HUES6 (cell line): ENCODE measurements around the gene B4GALNT1.
"Not testable (repeated sequence)": the region's sequence is repeated elsewhere in the genome, so short reads cannot be mapped to it uniquely, and the experiment has no call there.

Experiments used
- H3K27ac ChIP-seq: 2 replicates; pipeline ENCODE4 v1.7.0; 2013; ENCODE audit warnings: low read depth, mild to moderate bottlenecking, low read length, inconsistent platforms
- H3K27me3 ChIP-seq: 2 replicates; pipeline ENCODE4 v1.6.1; 2013; ENCODE audit warnings: low read length; ENCODE audit not compliant: control insufficient read depth, insufficient read depth
- H3K36me3 ChIP-seq: 2 replicates; pipeline ENCODE4 v1.6.1; 2013; ENCODE audit warnings: low read length; ENCODE audit not compliant: control insufficient read depth, insufficient read depth
- H3K4me1 ChIP-seq: 2 replicates; pipeline ENCODE4 v1.6.1; 2013; ENCODE audit warnings: low read length; ENCODE audit not compliant: control insufficient read depth, insufficient read depth
- H3K4me3 ChIP-seq: 2 replicates; pipeline ENCODE4 v1.5.1; 2013; ENCODE audit warnings: low read depth, low read length
- H3K9ac ChIP-seq: one replicate; pipeline ENCODE4 v1.6.1; 2013; ENCODE audit warnings: mild to moderate bottlenecking, low read length
- H3K9me3 ChIP-seq: 2 replicates; pipeline ENCODE4 v1.6.1; 2013; ENCODE audit warnings: low read depth, low read length; ENCODE audit not compliant: control insufficient read depth, insufficient read depth

The B4GALNT1 gene

GRCh38 chr12:57657744-57658143, 24.7 kb upstream of the B4GALNT1 start:
- Histone ChIP-seq H3K4me1 (no peaks in the 10 kb centered on the region), H3K9me3 (peaks cover 54% of the 10 kb centered on the region), H3K27me3 (no peaks in the 10 kb centered on the region), H3K4me3 (no peak overlapping the region), H3K9ac (no peak overlapping the region), H3K36me3 (no peaks in the 10 kb centered on the region), H3K27ac (no peak overlapping the region)

- H3K9me3 ChIP-seq: peaks cover 42% of the 10 kb centered on the region
- not testable (repeated sequence) for H3K4me1 ChIP-seq, H3K36me3 ChIP-seq, H3K27me3 ChIP-seq, H3K9ac ChIP-seq, H3K27ac ChIP-seq, H3K4me3 ChIP-seq
These were observed 23.4 kb upstream of the B4GALNT1 start for GRCh38 chr12:57656408-57656807.

GRCh38 chr12:57655541-57656240, 22.7 kb upstream of the B4GALNT1 start:
- no peaks in the 10 kb centered on the region for H3K36me3 ChIP-seq
- H3K27ac ChIP-seq: no peak overlapping the region
- H3K9me3 ChIP-seq: peaks cover 35% of the 10 kb centered on the region
- no peak overlapping the region for H3K9ac ChIP-seq
- no peaks in the 10 kb centered on the region for H3K27me3 ChIP-seq
- H3K4me3 ChIP-seq: no peak overlapping the region
- H3K4me1 ChIP-seq: no peaks in the 10 kb centered on the region

- Histone ChIP-seq H3K27me3 (no peaks in the 10 kb centered on the region), H3K27ac (no peak overlapping the region), H3K9me3 (peaks cover 23% of the 10 kb centered on the region), H3K36me3 (no peaks in the 10 kb centered on the region), H3K4me3 (no peak overlapping the region), H3K4me1 (no peaks in the 10 kb centered on the region), H3K9ac (no peak overlapping the region)
These were observed 21.0 kb upstream of the B4GALNT1 start for GRCh38 chr12:57654042-57654441.

DNA sequence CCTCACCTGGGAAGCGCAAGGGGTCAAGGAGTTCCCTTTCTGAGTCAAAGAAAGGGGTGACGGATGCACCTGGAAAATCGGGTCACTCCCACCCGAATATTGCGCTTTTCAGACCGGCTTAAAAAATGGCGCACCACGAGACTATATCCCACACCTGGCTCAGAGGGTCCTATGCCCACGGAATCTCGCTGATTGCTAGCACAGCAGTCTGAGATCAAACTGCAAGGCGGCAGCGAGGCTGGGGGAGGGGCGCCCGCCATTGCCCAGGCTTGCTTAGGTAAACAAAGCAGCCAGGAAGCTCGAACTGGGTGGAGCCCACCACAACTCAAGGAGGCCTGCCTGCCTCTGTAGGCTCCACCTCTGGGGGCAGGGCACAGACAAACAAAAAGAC, 13.7 kb upstream of the B4GALNT1 start:
- not testable (repeated sequence) for H3K27ac ChIP-seq, H3K27me3 ChIP-seq, H3K36me3 ChIP-seq, H3K4me1 ChIP-seq, H3K9ac ChIP-seq, H3K4me3 ChIP-seq
- H3K9me3 ChIP-seq: peaks cover 24% of the 10 kb centered on the region

- H3K4me3 ChIP-seq, H3K27ac ChIP-seq, H3K36me3 ChIP-seq, H3K4me1 ChIP-seq, H3K27me3 ChIP-seq, H3K9ac ChIP-seq: not testable (repeated sequence)
- peaks cover 24% of the 10 kb centered on the region for H3K9me3 ChIP-seq
These were observed 13.1 kb upstream of the B4GALNT1 start for GRCh38 chr12:57645990-57646658.

DNA sequence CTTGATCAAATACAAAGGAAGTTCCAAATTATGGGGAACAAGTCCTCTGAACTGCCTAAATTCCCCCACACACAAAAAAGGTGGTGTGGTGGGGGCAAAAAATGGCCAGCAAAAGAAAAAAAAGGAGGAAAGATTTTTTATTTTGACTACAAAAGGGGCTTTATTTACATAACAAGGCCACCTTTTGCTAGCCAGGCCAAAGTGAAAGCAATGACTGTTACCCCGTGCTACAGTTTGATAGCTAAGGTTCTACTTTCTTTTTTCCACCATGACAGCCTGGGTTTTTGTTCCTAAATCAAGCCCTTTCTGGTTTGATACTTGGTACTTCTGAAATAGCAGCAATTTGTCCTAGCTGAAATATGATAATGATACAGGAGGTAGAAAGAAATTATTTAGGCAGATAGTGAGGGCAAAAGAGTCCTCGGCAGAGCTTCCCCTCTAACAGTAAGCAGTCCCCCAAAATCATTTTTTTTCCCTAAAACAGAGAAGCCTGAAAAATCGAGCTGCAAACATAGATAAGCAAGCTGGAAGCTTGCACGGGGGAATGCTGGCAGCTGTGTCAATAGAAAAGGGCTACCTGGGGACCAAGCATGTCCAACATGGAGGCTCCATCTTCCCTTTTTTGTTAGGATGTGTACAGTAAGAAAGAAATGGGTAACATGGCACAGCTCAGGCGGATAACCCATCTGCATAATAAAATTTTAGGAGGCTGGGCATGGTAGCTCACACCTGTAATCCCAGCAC, 8.9 kb upstream of the B4GALNT1 start:
- Histone ChIP-seq H3K9me3 (peaks cover 24% of the 10 kb centered on the region), H3K27me3 (peaks cover 8% of the 10 kb centered on the region; the same call in 1 of the 2 replicates), H3K4me3 (no peak overlapping the region), H3K4me1 (0 out of 2 replicates have a peak, but pooled peaks cover 2% of the 10 kb centered on the region), H3K9ac (no peak overlapping the region), H3K36me3 (no peaks in the 10 kb centered on the region), H3K27ac (no peak overlapping the region)

GRCh38 chr12:57640175-57641042, 7.4 kb upstream of the B4GALNT1 start:
- Histone ChIP-seq H3K9me3 (peaks cover 20% of the 10 kb centered on the region), H3K4me3 (no peak overlapping the region), H3K9ac (no peak overlapping the region), H3K27me3 (peaks cover 8% of the 10 kb centered on the region; the same call in 1 of the 2 replicates), H3K4me1 (0 out of 2 replicates have a peak, but pooled peaks cover 2% of the 10 kb centered on the region), H3K36me3 (no peaks in the 10 kb centered on the region), H3K27ac (no peak overlapping the region)

DNA sequence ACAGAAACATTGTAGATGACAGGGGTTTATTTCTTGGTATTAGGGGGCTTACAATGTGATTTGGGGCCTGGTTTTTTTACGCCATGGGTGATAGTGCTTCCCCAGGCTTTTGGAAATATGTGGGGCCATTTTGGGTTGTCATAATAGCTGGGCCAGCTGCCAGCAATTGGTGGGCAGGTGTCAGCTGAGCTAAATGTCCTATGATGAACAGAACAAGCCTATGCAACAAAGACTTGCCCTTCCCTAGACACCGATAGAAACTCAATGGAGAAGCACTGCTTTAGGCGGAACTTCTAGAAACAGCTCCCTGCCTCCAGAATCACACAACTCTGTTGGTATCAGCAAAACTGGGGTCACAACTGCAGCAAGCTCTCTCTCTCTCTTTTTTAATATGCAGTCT, 5.1 kb upstream of the B4GALNT1 start:
- Histone ChIP-seq H3K4me3 (no peak overlapping the region), H3K4me1 (peaks cover 5% of the 10 kb centered on the region; the same call in 1 of the 2 replicates), H3K27ac (no peak overlapping the region), H3K9me3 (peaks cover 7% of the 10 kb centered on the region; the same call in 1 of the 2 replicates), H3K36me3 (no peaks in the 10 kb centered on the region), H3K27me3 (peaks cover 29% of the 10 kb centered on the region), H3K9ac (no peak overlapping the region)

- peaks cover 37% of the 10 kb centered on the region for H3K27me3 ChIP-seq
- H3K27ac ChIP-seq: no peak overlapping the region
- no peak overlapping the region for H3K4me3 ChIP-seq
- H3K9me3 ChIP-seq: peaks cover 2% of the 10 kb centered on the region; the same call in 1 of the 2 replicates
- no peak overlapping the region for H3K9ac ChIP-seq
- H3K36me3 ChIP-seq: no peaks in the 10 kb centered on the region
- peaks cover 5% of the 10 kb centered on the region; the same call in 1 of the 2 replicates for H3K4me1 ChIP-seq
These were observed 4.4 kb upstream of the B4GALNT1 start for GRCh38 chr12:57637364-57637763.
